ENCODE data around the gene FERMT1.

DNA sequence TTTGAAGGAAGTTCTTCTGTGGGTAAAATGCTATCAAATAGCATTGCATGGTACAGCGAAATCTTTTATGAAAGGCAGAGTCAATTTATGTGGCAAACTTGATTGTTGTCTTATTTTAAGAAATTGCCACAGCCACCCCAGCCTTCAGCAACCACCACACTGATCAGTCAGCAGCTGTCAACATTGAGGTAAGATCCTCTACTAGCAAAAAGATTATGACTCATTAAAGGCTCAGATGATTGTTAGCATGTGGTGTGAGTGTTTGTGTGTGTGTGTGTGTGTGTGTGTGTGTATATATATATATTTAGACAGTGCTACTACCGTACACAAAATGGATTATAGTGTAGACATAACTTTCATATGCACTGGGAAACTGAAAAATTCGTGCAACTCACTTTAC, 96.8 kb downstream of the FERMT1 start:
- TF ChIP-seq CTCF (IDR thresholded peaks at IDR 0.05) (no peak), EZH2 (IDR thresholded peaks at IDR 0.05; ENCODE audit: borderline replicate concordance, insufficient read depth, low read depth, low read length, poor library complexity, severe bottlenecking) (no peak)

All from B cell (primary cell).